Measurements from ENCODE around the gene GAS2L1.

The GAS2L1 gene

DNA sequence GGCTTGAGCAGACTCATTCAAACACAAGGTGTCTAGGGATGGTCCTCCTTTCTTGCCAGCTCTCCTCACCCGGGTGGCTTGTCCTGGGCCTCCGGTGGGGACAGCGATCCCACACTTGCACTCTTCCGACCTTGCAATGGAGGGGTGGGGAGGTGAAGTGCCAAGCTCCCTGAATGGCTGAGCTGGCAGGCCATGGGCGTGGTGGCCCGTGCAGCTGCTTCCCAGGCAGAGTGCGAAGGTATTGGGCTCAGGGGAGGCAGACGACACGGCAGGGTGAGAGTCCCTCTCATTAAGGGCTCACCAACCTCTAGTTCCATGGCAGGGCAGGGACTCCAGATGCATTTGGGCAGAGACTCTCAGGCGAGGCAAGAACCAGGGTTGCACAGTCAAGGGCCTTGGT lies 20.0 kb downstream of the GAS2L1 start:
- Histone ChIP-seq H3K4me3 (ENCODE audit: low read depth in 1 of 5, low read length in 5 of 5) (no peak overlapping the region), H3K27ac (ENCODE audit: low read depth, low read length) (no peak overlapping the region), H3K27me3 (ENCODE audit: control insufficient read depth in 5 of 5, insufficient read depth in 4 of 5, low read length in 5 of 5) (no peaks in the 10 kb centered on the region), H3K9me3 (ENCODE audit: control insufficient read depth in 5 of 5, low read length in 5 of 5) (no peaks in the 10 kb centered on the region), H3K4me1 (ENCODE audit: control insufficient read depth in 5 of 5, insufficient read depth in 5 of 5, low read length in 5 of 5) (peaks cover 0 to 14% (median 8%) of the 10 kb centered on the region in 5 donors), H3K36me3 (ENCODE audit: control insufficient read depth in 5 of 5, insufficient read depth in 5 of 5, low read length in 5 of 5) (peaks cover 0 to 56% (median 49%) of the 10 kb centered on the region in 5 donors), H3K9ac (ENCODE audit: low read length in 5 of 5) (no peak overlapping the region)

GRCh38 chr22:29327089-29327764 lies 20.8 kb downstream of the GAS2L1 start:
- no peaks in the 10 kb centered on the region for H3K9me3 ChIP-seq (ENCODE audit: control insufficient read depth in 5 of 5, low read length in 5 of 5)
- no peak overlapping the region for H3K9ac ChIP-seq (ENCODE audit: low read length in 5 of 5)
- no peaks in the 10 kb centered on the region for H3K27me3 ChIP-seq (ENCODE audit: control insufficient read depth in 5 of 5, insufficient read depth in 4 of 5, low read length in 5 of 5)
- H3K4me1 ChIP-seq (ENCODE audit: control insufficient read depth in 5 of 5, insufficient read depth in 5 of 5, low read length in 5 of 5): peaks cover 0 to 14% (median 8%) of the 10 kb centered on the region in 5 donors
- no peak overlapping the region for H3K27ac ChIP-seq (ENCODE audit: low read depth, low read length)
- no peak overlapping the region for H3K4me3 ChIP-seq (ENCODE audit: low read depth in 1 of 5, low read length in 5 of 5)
- H3K36me3 ChIP-seq (ENCODE audit: control insufficient read depth in 5 of 5, insufficient read depth in 5 of 5, low read length in 5 of 5): peaks cover 0 to 63% (median 51%) of the 10 kb centered on the region in 5 donors

- peaks cover 0 to 14% (median 8%) of the 10 kb centered on the region in 5 donors for H3K4me1 ChIP-seq (ENCODE audit: control insufficient read depth in 5 of 5, insufficient read depth in 5 of 5, low read length in 5 of 5)
- no peaks in the 10 kb centered on the region for H3K9me3 ChIP-seq (ENCODE audit: control insufficient read depth in 5 of 5, low read length in 5 of 5)
- H3K27me3 ChIP-seq (ENCODE audit: control insufficient read depth in 5 of 5, insufficient read depth in 4 of 5, low read length in 5 of 5): no peaks in the 10 kb centered on the region
- H3K27ac ChIP-seq (ENCODE audit: low read depth, low read length): no peak overlapping the region
- H3K36me3 ChIP-seq (ENCODE audit: control insufficient read depth in 5 of 5, insufficient read depth in 5 of 5, low read length in 5 of 5): peaks cover 0 to 71% (median 58%) of the 10 kb centered on the region in 5 donors
- H3K9ac ChIP-seq (ENCODE audit: low read length in 5 of 5): no peak overlapping the region
- H3K4me3 ChIP-seq (ENCODE audit: low read depth in 1 of 5, low read length in 5 of 5): no peak overlapping the region
Observed at GRCh38 chr22:29328055-29328454, 21.6 kb downstream of the GAS2L1 start.

DNA sequence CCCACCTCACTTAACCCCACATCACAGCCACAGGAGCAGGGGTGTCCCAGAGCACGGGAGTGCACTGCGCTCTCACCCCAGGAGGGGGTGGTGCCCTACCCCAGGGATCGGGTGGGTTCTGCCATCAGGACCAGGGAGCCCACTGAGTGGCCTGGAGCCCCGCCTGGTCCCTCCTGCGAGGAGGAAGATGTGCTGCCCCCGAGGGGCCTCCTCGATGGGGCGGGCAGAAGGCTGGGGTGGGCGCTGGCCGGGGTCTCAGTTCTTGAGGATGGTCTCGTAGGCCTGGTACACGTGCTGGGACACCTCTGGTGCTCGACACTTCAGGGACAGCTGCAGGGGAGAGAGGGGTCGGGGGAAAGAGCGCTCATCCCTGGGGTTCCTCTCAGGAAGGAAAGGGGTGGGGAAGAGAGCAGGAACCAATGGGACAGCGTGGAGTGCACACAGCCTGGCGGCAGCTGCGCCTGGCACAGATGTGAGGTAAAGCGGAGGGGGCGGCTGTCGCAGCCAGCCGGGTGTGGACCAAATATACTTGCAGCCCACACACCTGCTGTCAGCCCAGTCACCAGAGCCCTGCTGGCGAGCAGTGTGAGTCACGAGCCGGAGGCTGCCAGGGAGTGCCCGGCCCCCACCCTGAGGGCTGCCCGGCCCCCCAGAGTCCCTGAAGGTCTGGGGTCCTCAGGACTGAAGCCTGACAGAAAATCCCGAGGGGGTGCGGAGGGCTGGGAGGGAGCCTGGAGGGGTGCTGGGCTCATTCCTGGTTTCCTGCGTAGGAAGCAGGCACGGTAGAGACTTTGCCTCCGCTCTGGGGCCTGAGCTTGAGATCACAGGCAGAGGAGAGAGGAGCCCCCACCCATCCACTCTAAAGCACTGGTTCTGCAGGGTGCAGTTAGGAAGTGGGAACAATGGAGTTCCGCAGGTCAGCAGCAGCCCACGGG lies 22.4 kb downstream of the GAS2L1 start:
- no peak overlapping the region for H3K4me3 ChIP-seq (ENCODE audit: low read depth in 1 of 5, low read length in 5 of 5)
- H3K27ac ChIP-seq (ENCODE audit: low read depth, low read length): no peak overlapping the region
- H3K9me3 ChIP-seq (ENCODE audit: control insufficient read depth in 5 of 5, low read length in 5 of 5): no peaks in the 10 kb centered on the region
- H3K4me1 ChIP-seq (ENCODE audit: control insufficient read depth in 5 of 5, insufficient read depth in 5 of 5, low read length in 5 of 5): peaks cover 0 to 14% (median 8%) of the 10 kb centered on the region in 5 donors
- H3K36me3 ChIP-seq (ENCODE audit: control insufficient read depth in 5 of 5, insufficient read depth in 5 of 5, low read length in 5 of 5): peaks cover 0 to 78% (median 61%) of the 10 kb centered on the region in 5 donors
- no peaks in the 10 kb centered on the region for H3K27me3 ChIP-seq (ENCODE audit: control insufficient read depth in 5 of 5, insufficient read depth in 4 of 5, low read length in 5 of 5)
- H3K9ac ChIP-seq (ENCODE audit: low read length in 5 of 5): no peak overlapping the region

DNA sequence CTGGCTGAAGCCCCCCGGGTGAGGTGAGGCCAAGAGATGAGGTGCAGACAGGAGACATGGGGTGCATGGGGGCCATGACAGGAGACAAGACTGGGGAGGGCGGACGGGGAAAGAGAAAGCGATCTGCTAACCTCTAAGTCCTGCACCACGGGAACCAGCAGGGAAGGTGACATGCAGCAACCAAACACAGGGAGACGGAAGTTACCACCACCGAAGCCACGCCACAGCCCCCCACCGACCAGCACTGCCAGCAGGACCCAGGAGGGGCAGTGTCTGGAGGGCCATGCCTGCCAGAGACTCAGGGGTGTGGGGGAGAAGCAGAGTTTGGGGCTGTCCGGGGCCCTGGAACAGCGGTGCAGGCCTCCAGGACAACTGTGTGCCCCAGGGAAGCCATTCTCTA lies 23.1 kb downstream of the GAS2L1 start:
- Histone ChIP-seq H3K36me3 (ENCODE audit: control insufficient read depth in 5 of 5, insufficient read depth in 5 of 5, low read length in 5 of 5) (peaks cover 0 to 86% (median 68%) of the 10 kb centered on the region in 5 donors), H3K27me3 (ENCODE audit: control insufficient read depth in 5 of 5, insufficient read depth in 4 of 5, low read length in 5 of 5) (no peaks in the 10 kb centered on the region), H3K9me3 (ENCODE audit: control insufficient read depth in 5 of 5, low read length in 5 of 5) (no peaks in the 10 kb centered on the region), H3K9ac (ENCODE audit: low read length in 5 of 5) (no peak overlapping the region), H3K4me1 (ENCODE audit: control insufficient read depth in 5 of 5, insufficient read depth in 5 of 5, low read length in 5 of 5) (peaks cover 0 to 14% (median 8%) of the 10 kb centered on the region in 5 donors), H3K27ac (ENCODE audit: low read depth, low read length) (no peak overlapping the region), H3K4me3 (ENCODE audit: low read depth in 1 of 5, low read length in 5 of 5) (no peak overlapping the region)

GRCh38 chr22:29330291-29330690 lies 23.8 kb downstream of the GAS2L1 start:
- no peak overlapping the region for H3K9ac ChIP-seq (ENCODE audit: low read length in 5 of 5)
- H3K27ac ChIP-seq (ENCODE audit: low read depth, low read length): no peak overlapping the region
- H3K4me3 ChIP-seq (ENCODE audit: low read depth in 1 of 5, low read length in 5 of 5): no peak overlapping the region
- peaks cover 0 to 92% (median 76%) of the 10 kb centered on the region in 5 donors for H3K36me3 ChIP-seq (ENCODE audit: control insufficient read depth in 5 of 5, insufficient read depth in 5 of 5, low read length in 5 of 5)
- peaks cover 0 to 14% (median 8%) of the 10 kb centered on the region in 5 donors for H3K4me1 ChIP-seq (ENCODE audit: control insufficient read depth in 5 of 5, insufficient read depth in 5 of 5, low read length in 5 of 5)
- H3K27me3 ChIP-seq (ENCODE audit: control insufficient read depth in 5 of 5, insufficient read depth in 4 of 5, low read length in 5 of 5): no peaks in the 10 kb centered on the region
- no peaks in the 10 kb centered on the region for H3K9me3 ChIP-seq (ENCODE audit: control insufficient read depth in 5 of 5, low read length in 5 of 5)

DNA sequence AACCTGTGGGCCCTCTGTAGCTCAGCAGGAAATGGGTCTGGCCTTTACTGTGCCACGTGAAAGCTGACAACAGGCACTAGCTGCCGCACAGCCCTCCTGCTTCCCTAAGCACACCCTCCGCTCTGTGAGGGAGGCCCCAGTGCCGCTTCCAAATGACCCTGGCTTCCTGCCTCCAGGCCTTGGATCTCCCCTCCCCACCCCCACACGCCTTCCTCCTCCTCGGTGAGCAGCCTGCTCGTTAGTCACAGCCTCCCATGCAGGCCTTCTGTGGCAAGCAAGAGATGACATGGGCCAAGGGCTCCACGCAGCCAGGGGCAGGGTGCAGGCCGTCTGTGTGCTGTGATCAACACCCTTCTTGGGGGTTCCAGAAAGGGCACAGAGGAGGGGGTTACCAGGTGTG lies 24.3 kb downstream of the GAS2L1 start:
- H3K27ac ChIP-seq (ENCODE audit: low read depth, low read length): no peak overlapping the region
- no peaks in the 10 kb centered on the region for H3K27me3 ChIP-seq (ENCODE audit: control insufficient read depth in 5 of 5, insufficient read depth in 4 of 5, low read length in 5 of 5)
- H3K9me3 ChIP-seq (ENCODE audit: control insufficient read depth in 5 of 5, low read length in 5 of 5): no peaks in the 10 kb centered on the region
- H3K4me3 ChIP-seq (ENCODE audit: low read depth in 1 of 5, low read length in 5 of 5): no peak overlapping the region
- H3K9ac ChIP-seq (ENCODE audit: low read length in 5 of 5): no peak overlapping the region
- H3K36me3 ChIP-seq (ENCODE audit: control insufficient read depth in 5 of 5, insufficient read depth in 5 of 5, low read length in 5 of 5): peaks cover 0 to 97% (median 78%) of the 10 kb centered on the region in 5 donors
- peaks cover 0 to 13% (median 8%) of the 10 kb centered on the region in 5 donors for H3K4me1 ChIP-seq (ENCODE audit: control insufficient read depth in 5 of 5, insufficient read depth in 5 of 5, low read length in 5 of 5)

GRCh38 chr22:29331213-29331612 lies 24.8 kb downstream of the GAS2L1 start:
- H3K4me3 ChIP-seq (ENCODE audit: low read depth in 1 of 5, low read length in 5 of 5): no peak overlapping the region
- H3K27ac ChIP-seq (ENCODE audit: low read depth, low read length): no peak overlapping the region
- H3K4me1 ChIP-seq (ENCODE audit: control insufficient read depth in 5 of 5, insufficient read depth in 5 of 5, low read length in 5 of 5): peaks cover 0 to 9% (median 7%) of the 10 kb centered on the region in 5 donors
- H3K9me3 ChIP-seq (ENCODE audit: control insufficient read depth in 5 of 5, low read length in 5 of 5): no peaks in the 10 kb centered on the region
- no peaks in the 10 kb centered on the region for H3K27me3 ChIP-seq (ENCODE audit: control insufficient read depth in 5 of 5, insufficient read depth in 4 of 5, low read length in 5 of 5)
- peaks cover 0 to 99% (median 83%) of the 10 kb centered on the region in 5 donors for H3K36me3 ChIP-seq (ENCODE audit: control insufficient read depth in 5 of 5, insufficient read depth in 5 of 5, low read length in 5 of 5)
- H3K9ac ChIP-seq (ENCODE audit: low read length in 5 of 5): no peak overlapping the region

DNA sequence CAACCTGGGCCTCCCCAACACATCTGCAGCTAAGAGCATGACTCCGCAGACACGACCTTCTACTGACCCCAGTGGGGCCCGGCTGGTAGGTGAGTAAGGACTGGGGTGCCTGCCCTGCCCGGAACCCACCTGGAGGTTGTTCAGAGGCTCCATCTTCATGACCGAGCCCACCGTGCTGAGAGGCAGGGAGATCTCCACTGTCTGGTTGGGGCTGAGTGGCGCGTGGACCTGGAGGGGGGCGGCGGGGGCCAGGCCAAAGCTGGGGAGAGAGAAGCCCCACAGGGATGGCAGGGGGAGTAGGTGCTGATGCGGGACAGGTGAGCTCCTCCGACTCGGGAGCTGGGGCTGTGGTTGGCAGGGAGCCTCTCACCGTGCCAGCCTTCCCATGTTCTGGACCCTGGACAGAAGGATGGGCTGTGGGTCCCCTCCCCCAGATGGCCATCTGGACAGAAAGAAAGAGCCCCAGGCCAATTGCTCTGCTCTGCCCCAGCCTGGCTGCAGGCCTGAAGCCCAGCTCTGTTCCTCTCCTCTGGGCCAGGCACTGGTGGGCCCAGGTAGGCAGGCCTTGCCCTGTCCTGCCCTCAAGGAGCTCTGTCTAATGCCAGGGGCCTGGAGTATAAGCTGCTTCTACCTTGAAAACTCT lies 25.3 kb downstream of the GAS2L1 start:
- no peak overlapping the region for H3K27ac ChIP-seq (ENCODE audit: low read depth, low read length)
- peaks cover 0 to 98% (median 83%) of the 10 kb centered on the region in 5 donors for H3K36me3 ChIP-seq (ENCODE audit: control insufficient read depth in 5 of 5, insufficient read depth in 5 of 5, low read length in 5 of 5)
- no peak overlapping the region for H3K9ac ChIP-seq (ENCODE audit: low read length in 5 of 5)

More for the DNA sequence above, 25.3 kb downstream of the GAS2L1 start:
- peaks cover 0 to 14% (median 10%) of the 10 kb centered on the region in 5 donors for H3K4me1 ChIP-seq (ENCODE audit: control insufficient read depth in 5 of 5, insufficient read depth in 5 of 5, low read length in 5 of 5)
- no peaks in the 10 kb centered on the region for H3K9me3 ChIP-seq (ENCODE audit: control insufficient read depth in 5 of 5, low read length in 5 of 5)
- no peak overlapping the region for H3K4me3 ChIP-seq (ENCODE audit: low read depth in 1 of 5, low read length in 5 of 5)
- H3K27me3 ChIP-seq (ENCODE audit: control insufficient read depth in 5 of 5, insufficient read depth in 4 of 5, low read length in 5 of 5): no peaks in the 10 kb centered on the region
